SK-N-MC (cell line): ENCODE measurements around the gene RASA1.

ENCODE experiments used
- DNase-seq: peaks from one replicate; pipeline ENCODE4 v3.0.0-alpha.2; 2011; ENCODE audit warnings: low read depth, low spot score
- H3K27ac ChIP-seq: fragments of 200-600 bp; sonication (generic); 2 replicates; pipeline ENCODE4 v1.5.1; 2016; ENCODE audit warnings: mixed run types
- H3K36me3 ChIP-seq: fragments of 200-600 bp; sonication (generic); 2 replicates; pipeline ENCODE4 v1.6.1; 2017; ENCODE audit warnings: antibody characterized with exemption, low read length, mixed read lengths; ENCODE audit not compliant: insufficient read depth
- H3K4me3 ChIP-seq: fragments of 200-600 bp; sonication (generic); 2 replicates; pipeline ENCODE4 v1.5.1; 2016
- H3K9ac ChIP-seq: fragments of 200-600 bp; sonication (generic); 2 replicates; pipeline ENCODE4 v1.8.0; 2017; ENCODE audit warnings: mixed run types, mixed read lengths; ENCODE audit not compliant: insufficient read length
- H3K9me3 ChIP-seq: fragments of 200-600 bp; sonication (generic); 2 replicates; pipeline ENCODE4 v1.6.1; 2017; ENCODE audit warnings: low read depth, mild to moderate bottlenecking, antibody characterized with exemption, low read length, moderate library complexity, mixed read lengths
- EZH2 ChIP-seq: fragments of 200-600 bp; sonication (generic); IDR thresholded peaks from one replicate; pipeline ENCODE4 v1.6.1; 2017; ENCODE audit warnings: antibody characterized with exemption
- FOXP2 ChIP-seq: optimal IDR thresholded peaks from 2 replicates; pipeline ENCODE3; 2011; ENCODE audit warnings: mild to moderate bottlenecking, moderate library complexity; ENCODE audit not compliant: insufficient read depth; ENCODE audit errors: extremely low read length, control extremely low read depth
- POLR2AphosphoS5 ChIP-seq: IDR thresholded peaks from 2 replicates; pipeline ENCODE4 v1.6.1; 2012; ENCODE audit warnings: mild to moderate bottlenecking, low read depth, low read length, borderline replicate concordance

The RASA1 gene

GRCh38 chr5:87399720-87400119, 132.0 kb downstream of the RASA1 start:
- no peak overlapping the region for H3K9ac ChIP-seq
- peaks cover 94% of the 10 kb centered on the region for H3K36me3 ChIP-seq
- TF ChIP-seq EZH2 (no peak), FOXP2 (no peak), POLR2AphosphoS5 (no peak)
- no peak overlapping the region for H3K27ac ChIP-seq
- DNase-seq, result no peak
- no peak overlapping the region for H3K4me3 ChIP-seq
- no peaks in the 10 kb centered on the region for H3K9me3 ChIP-seq

- TF ChIP-seq EZH2 (no peak), FOXP2 (no peak), POLR2AphosphoS5 (no peak)
- H3K4me3 ChIP-seq, result no peak overlapping the region
- no peak overlapping the region for H3K9ac ChIP-seq
- no peak for DNase-seq
- H3K9me3 ChIP-seq, result no peaks in the 10 kb centered on the region
- no peak overlapping the region for H3K27ac ChIP-seq
- peaks cover 92% of the 10 kb centered on the region for H3K36me3 ChIP-seq
These were observed 132.7 kb downstream of the RASA1 start for GRCh38 chr5:87400305-87400899.

- no peaks in the 10 kb centered on the region for H3K9me3 ChIP-seq
- no peak for DNase-seq
- H3K36me3 ChIP-seq, result peaks cover 93% of the 10 kb centered on the region
- TF ChIP-seq FOXP2, result no peak
- TF ChIP-seq EZH2, result no peak
- no peak for TF ChIP-seq POLR2AphosphoS5
- no peak overlapping the region for H3K27ac ChIP-seq
- H3K9ac ChIP-seq, result no peak overlapping the region
- H3K4me3 ChIP-seq, result no peak overlapping the region
These were observed 133.9 kb downstream of the RASA1 start for GRCh38 chr5:87401626-87402025.

GRCh38 chr5:87403409-87403808, 135.7 kb downstream of the RASA1 start:
- Histone ChIP-seq H3K4me3 (no peak overlapping the region), H3K9me3 (no peaks in the 10 kb centered on the region), H3K9ac (no peak overlapping the region), H3K36me3 (peaks cover 93% of the 10 kb centered on the region), H3K27ac (no peak overlapping the region)
- no peak for DNase-seq
- TF ChIP-seq POLR2AphosphoS5, result no peak
- TF ChIP-seq FOXP2, result no peak
- TF ChIP-seq EZH2, result no peak

GRCh38 chr5:87403899-87404298, 136.2 kb downstream of the RASA1 start:
- no peaks in the 10 kb centered on the region for H3K9me3 ChIP-seq
- H3K27ac ChIP-seq, result no peak overlapping the region
- TF ChIP-seq FOXP2 (no peak), EZH2 (no peak)
- DNase-seq, result no peak
- peaks cover 93% of the 10 kb centered on the region for H3K36me3 ChIP-seq
- no peak overlapping the region for H3K4me3 ChIP-seq
- H3K9ac ChIP-seq, result no peak overlapping the region

GRCh38 chr5:87404359-87404758, 136.7 kb downstream of the RASA1 start:
- Histone ChIP-seq H3K27ac (no peak overlapping the region), H3K9me3 (no peaks in the 10 kb centered on the region), H3K4me3 (no peak overlapping the region), H3K36me3 (peaks cover 93% of the 10 kb centered on the region), H3K9ac (no peak overlapping the region)
- DNase-seq, result no peak
- TF ChIP-seq POLR2AphosphoS5 (no peak), EZH2 (no peak), FOXP2 (no peak)

GRCh38 chr5:87405472-87406155, 137.9 kb downstream of the RASA1 start:
- DNase-seq, result no peak
- no peaks in the 10 kb centered on the region for H3K9me3 ChIP-seq
- H3K36me3 ChIP-seq, result peaks cover 93% of the 10 kb centered on the region
- H3K9ac ChIP-seq, result no peak overlapping the region
- H3K27ac ChIP-seq, result no peak overlapping the region
- TF ChIP-seq EZH2 (no peak), POLR2AphosphoS5 (no peak), FOXP2 (no peak)
- H3K4me3 ChIP-seq, result no peak overlapping the region

GRCh38 chr5:87408204-87408603, 140.5 kb downstream of the RASA1 start:
- no peak for DNase-seq
- Histone ChIP-seq H3K4me3 (no peak overlapping the region), H3K9ac (no peak overlapping the region), H3K36me3 (peaks cover 75% of the 10 kb centered on the region), H3K27ac (no peak overlapping the region), H3K9me3 (no peaks in the 10 kb centered on the region)
- TF ChIP-seq EZH2 (no peak), POLR2AphosphoS5 (no peak), FOXP2 (no peak)
